Ectodermal cell (in vitro differentiated cells): ENCODE data around the gene RGS7.
"Not testable (repeated sequence)": the region's sequence is repeated elsewhere in the genome, so short reads cannot be mapped to it uniquely, and the experiment has no call there.

Experiments
- H3K27ac ChIP-seq: 2 replicates; pipeline ENCODE4 v1.7.0; 2013; ENCODE audit warnings: mild to moderate bottlenecking, low read depth, low read length; ENCODE audit not compliant: insufficient read depth, poor library complexity, severe bottlenecking
- H3K27me3 ChIP-seq: 2 replicates; pipeline ENCODE4 v1.7.0; 2013; ENCODE audit warnings: mild to moderate bottlenecking, low read length; ENCODE audit not compliant: insufficient read depth, control insufficient read depth, poor library complexity, severe bottlenecking
- H3K36me3 ChIP-seq: one replicate; pipeline ENCODE4 v1.7.0; 2013; ENCODE audit warnings: low read length; ENCODE audit not compliant: control insufficient read depth, insufficient read depth
- H3K4me1 ChIP-seq: one replicate; pipeline ENCODE4 v1.7.0; 2013; ENCODE audit warnings: low read length; ENCODE audit not compliant: control insufficient read depth, insufficient read depth
- H3K4me3 ChIP-seq: 2 replicates; pipeline ENCODE4 v1.7.0; 2013; ENCODE audit warnings: low read depth, low read length, control low read depth; ENCODE audit not compliant: insufficient read depth
- H3K9me3 ChIP-seq: 2 replicates; pipeline ENCODE4 v1.7.0; 2013; ENCODE audit warnings: mild to moderate bottlenecking, low read length, moderate library complexity; ENCODE audit not compliant: control insufficient read depth
- WGBS, 2 experiments: methylation state at CpG; one replicate each; pipeline ENCODE4 v1.1.7; 2013; ENCODE audit warnings: missing lambda C conversion rate in 2 of 2; 5-methylcytosine and 5-hydroxymethylcytosine counted together

Gene RGS7

DNA sequence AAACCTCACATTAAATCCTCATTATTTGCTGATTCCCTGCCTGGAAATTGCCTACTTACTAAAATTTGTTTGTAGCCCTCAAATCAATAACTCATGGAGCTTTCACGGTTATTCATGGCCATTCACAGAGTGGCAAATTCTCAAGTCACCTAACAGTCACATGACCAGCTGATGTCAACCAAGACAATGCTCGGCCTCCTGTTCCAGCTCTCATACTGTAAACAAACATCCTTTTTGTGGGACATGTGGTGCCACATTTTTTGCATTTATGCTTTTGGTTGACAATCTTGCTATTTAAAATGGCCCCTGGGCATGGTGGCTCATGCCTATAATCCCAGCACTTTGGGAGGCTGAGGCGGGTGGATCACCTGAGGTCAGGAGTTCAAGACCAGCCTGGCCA, 473.5 kb downstream of the RGS7 start:
- H3K27me3 ChIP-seq = no peaks in the 10 kb centered on the region
- H3K4me1 ChIP-seq = no peaks in the 10 kb centered on the region
- WGBS, 2 experiments = 87 to 96% methylated on average over 3 of the region's 3 CpGs
- no peak overlapping the region for H3K4me3 ChIP-seq
- no peak overlapping the region for H3K27ac ChIP-seq
- H3K36me3 ChIP-seq = no peaks in the 10 kb centered on the region
- no peaks in the 10 kb centered on the region for H3K9me3 ChIP-seq

DNA sequence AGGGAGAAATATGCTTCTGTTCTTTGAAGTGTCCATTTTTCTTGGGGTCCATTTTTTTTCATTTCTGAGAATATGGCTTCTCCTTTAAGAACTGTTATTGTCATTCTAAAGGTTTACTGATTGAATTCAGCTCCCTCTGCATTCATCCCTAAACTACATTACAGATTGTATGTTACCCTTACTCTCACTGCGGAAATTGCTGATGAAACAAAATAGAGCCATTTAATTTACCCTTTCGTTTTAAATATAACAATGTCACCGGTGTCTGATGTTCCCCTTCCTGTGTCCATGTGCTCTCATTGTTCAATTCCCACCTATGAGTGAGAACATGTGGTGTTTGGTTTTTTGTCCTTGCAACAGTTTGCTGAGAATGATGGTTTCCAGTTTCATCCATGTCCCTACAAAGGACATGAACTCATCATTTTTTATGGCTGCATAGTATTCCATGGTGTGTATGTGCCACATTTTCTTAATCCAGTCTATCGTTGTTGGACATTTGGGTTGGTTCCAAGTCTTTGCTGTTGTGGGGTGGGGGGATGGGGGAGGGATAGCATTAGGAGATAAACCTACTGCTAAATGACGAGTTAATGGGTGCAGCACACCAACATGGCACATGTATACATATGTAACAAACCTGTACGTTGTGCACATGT, 474.2 kb downstream of the RGS7 start:
- WGBS, 2 experiments = 91% methylated on average over 4 of the region's 6 CpGs
- H3K27me3 ChIP-seq, H3K4me1 ChIP-seq: not testable (repeated sequence)

DNA sequence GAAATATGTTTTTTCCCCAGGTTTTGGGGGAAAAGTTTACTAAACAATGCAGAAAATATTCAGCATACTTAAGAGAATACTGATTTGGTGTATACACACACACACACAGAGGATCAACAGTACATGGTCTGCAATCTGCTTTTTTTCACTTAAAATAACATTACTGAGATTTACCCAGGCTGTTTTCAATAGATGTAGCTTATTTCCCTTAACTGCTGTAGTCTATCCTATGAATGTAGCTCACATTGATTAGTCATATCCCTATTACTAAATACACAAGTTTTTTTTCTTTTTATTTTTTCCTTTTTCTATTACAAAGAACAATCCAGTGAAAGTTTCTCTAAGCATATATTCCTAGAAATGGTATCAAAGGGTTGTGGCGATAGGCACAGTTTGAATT, 478.4 kb downstream of the RGS7 start:
- no peaks in the 10 kb centered on the region for H3K9me3 ChIP-seq
- H3K4me3 ChIP-seq = no peak overlapping the region
- H3K36me3 ChIP-seq = no peaks in the 10 kb centered on the region
- no peaks in the 10 kb centered on the region for H3K4me1 ChIP-seq
- H3K27me3 ChIP-seq = no peaks in the 10 kb centered on the region
- WGBS, 2 experiments = 100% methylated on average over 1 of the region's 1 CpG; no CpG with 5 or more reads in 1 of the 2 experiments
- no peak overlapping the region for H3K27ac ChIP-seq

More for the DNA sequence above, 474.2 kb downstream of the RGS7 start:
- H3K36me3 ChIP-seq, H3K9me3 ChIP-seq, H3K27ac ChIP-seq, H3K4me3 ChIP-seq: not testable (repeated sequence)

GRCh38 chr1:240877605-240878004, 479.4 kb downstream of the RGS7 start:
- no peaks in the 10 kb centered on the region for H3K9me3 ChIP-seq
- 94 to 100% methylated on average over 1 of the region's 1 CpG for WGBS, 2 experiments
- H3K27me3 ChIP-seq = no peaks in the 10 kb centered on the region
- no peaks in the 10 kb centered on the region for H3K4me1 ChIP-seq
- no peaks in the 10 kb centered on the region for H3K36me3 ChIP-seq
- no peak overlapping the region for H3K27ac ChIP-seq
- no peak overlapping the region for H3K4me3 ChIP-seq

- no peak overlapping the region for H3K27ac ChIP-seq
- no peaks in the 10 kb centered on the region for H3K36me3 ChIP-seq
- H3K9me3 ChIP-seq = no peaks in the 10 kb centered on the region
- H3K4me3 ChIP-seq = no peak overlapping the region
- no peaks in the 10 kb centered on the region for H3K27me3 ChIP-seq
- WGBS, 2 experiments = 93 to 96% methylated on average over 4 of the region's 4 CpGs
- no peaks in the 10 kb centered on the region for H3K4me1 ChIP-seq
These were observed 480.9 kb downstream of the RGS7 start for GRCh38 chr1:240876071-240876470.

GRCh38 chr1:240869071-240869470, 487.9 kb downstream of the RGS7 start:
- H3K4me3 ChIP-seq = no peak overlapping the region
- H3K4me1 ChIP-seq = no peaks in the 10 kb centered on the region
- no peak overlapping the region for H3K27ac ChIP-seq
- no peaks in the 10 kb centered on the region for H3K36me3 ChIP-seq
- H3K27me3 ChIP-seq = no peaks in the 10 kb centered on the region
- WGBS, 2 experiments = 94 to 96% methylated on average over 3 of the region's 3 CpGs
- H3K9me3 ChIP-seq = no peaks in the 10 kb centered on the region

DNA sequence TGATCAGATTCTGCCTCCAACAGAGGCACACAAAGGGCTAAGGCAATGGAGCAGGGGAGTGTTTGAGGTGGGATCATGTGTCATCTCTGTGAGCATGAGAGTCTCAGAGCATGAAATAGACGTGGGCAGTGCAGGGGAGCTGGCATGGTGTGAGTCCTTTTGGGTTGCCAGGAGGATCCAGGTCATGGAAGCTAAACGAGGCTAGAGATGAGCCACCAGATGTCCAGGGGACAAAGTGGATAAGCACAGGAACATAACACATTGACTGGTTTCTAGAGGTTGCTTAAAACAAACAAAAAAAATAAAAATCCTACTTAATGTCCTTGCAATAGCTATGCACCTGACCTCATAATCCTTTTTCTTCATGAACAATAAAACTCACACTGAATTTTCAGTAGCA, 490.3 kb downstream of the RGS7 start:
- Histone ChIP-seq H3K27me3 (no peaks in the 10 kb centered on the region), H3K4me3 (no peak overlapping the region), H3K36me3 (no peaks in the 10 kb centered on the region), H3K27ac (no peak overlapping the region), H3K4me1 (no peaks in the 10 kb centered on the region), H3K9me3 (no peaks in the 10 kb centered on the region)
- WGBS, 2 experiments = 89 to 92% methylated on average over 2 of the region's 2 CpGs

DNA sequence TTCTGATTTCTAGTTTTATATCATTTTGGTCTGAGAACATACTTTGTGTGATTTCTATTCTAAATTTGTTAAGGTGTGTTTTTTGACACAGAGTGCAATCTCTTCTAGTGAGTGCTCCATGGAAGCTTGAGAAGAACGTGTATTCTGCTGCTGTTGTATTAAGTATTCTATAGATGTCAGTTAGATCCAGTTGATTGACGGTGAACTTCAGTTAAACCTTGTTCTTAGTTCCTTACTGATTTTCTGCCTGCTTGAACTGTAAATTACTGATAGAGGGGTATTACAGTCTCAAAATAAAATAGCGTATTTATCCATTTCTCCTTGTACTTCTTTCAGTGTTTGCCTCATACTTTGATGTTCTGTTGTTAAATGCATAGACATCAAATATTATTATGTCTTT, 497.0 kb downstream of the RGS7 start:
- 95% methylated on average over 2 to 3 of the region's 3 CpGs for WGBS, 2 experiments
- no peaks in the 10 kb centered on the region for H3K36me3 ChIP-seq
- H3K9me3 ChIP-seq = no peaks in the 10 kb centered on the region
- no peaks in the 10 kb centered on the region for H3K4me1 ChIP-seq
- no peaks in the 10 kb centered on the region for H3K27me3 ChIP-seq
- H3K27ac ChIP-seq = no peak overlapping the region
- no peak overlapping the region for H3K4me3 ChIP-seq

- Histone ChIP-seq H3K9me3 (no peaks in the 10 kb centered on the region), H3K4me3 (no peak overlapping the region), H3K36me3 (no peaks in the 10 kb centered on the region), H3K27me3 (no peaks in the 10 kb centered on the region), H3K27ac (no peak overlapping the region), H3K4me1 (no peaks in the 10 kb centered on the region)
- WGBS, 2 experiments = 89 to 90% methylated on average over 4 to 6 of the region's 6 CpGs
These were observed 502.6 kb downstream of the RGS7 start for GRCh38 chr1:240854367-240854766.

DNA sequence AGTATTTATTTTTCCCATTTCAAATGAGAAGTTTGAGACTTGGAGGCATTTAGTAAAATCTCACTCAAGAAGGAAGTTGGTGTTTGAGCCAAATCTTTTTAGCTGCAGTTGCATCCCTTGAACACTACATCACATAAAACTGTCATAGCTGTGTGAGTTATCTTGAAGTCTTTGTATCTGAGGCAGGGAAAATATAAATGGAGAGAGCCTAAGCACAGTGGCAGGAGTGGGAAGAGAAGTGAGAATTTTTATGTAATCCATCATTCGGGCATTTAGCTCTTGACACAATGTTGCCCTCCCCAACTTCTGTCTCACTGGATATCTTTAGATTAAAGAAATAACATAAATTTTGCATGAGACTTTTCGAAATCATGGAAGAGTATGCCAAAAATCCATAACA, 509.7 kb downstream of the RGS7 start:
- Histone ChIP-seq H3K36me3 (no peaks in the 10 kb centered on the region), H3K27ac (no peak overlapping the region), H3K4me1 (no peaks in the 10 kb centered on the region), H3K9me3 (no peaks in the 10 kb centered on the region), H3K27me3 (no peaks in the 10 kb centered on the region), H3K4me3 (no peak overlapping the region)
- WGBS, 2 experiments = 83 to 94% methylated on average over 1 to 2 of the region's 2 CpGs

DNA sequence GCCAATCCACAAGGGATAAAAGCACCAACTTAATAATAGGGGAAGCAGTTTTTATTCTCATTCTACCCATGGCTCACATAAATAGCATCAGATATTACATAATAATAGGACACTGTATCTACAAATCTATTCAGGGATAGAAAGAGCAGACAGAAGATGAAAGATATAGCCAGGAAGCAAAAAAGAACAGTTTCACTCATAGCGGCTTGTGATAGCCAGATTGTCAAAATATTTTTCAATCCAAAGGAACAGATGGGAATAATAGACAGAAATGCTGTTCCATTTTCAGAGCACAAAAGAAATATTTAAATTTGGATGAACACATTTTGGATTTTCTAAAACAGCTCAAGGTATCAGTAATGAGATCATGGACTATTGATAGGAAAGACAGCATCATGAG, 512.5 kb downstream of the RGS7 start:
- Histone ChIP-seq H3K4me3 (no peak overlapping the region), H3K27me3 (no peaks in the 10 kb centered on the region), H3K27ac (no peak overlapping the region), H3K9me3 (no peaks in the 10 kb centered on the region), H3K36me3 (no peaks in the 10 kb centered on the region), H3K4me1 (no peaks in the 10 kb centered on the region)
- WGBS, 2 experiments = 92 to 100% methylated on average over 1 of the region's 1 CpG
